IMR-90 (cell line): ENCODE measurements around the gene AURKA. TPM values are rescaled to one million over a fixed set of nuclear protein-coding genes. Genes with fewer than 3 reads are reported as not detected.

ENCODE experiments used
- ATAC-seq: fragments of 200-7000 bp; cut with Tn5 transposase; 2 replicates; pipeline ENCODE4 v1.9.1; 2020; ENCODE audit warnings: low read depth, mild to moderate bottlenecking, moderate library complexity
- BruUV-seq: library from RNA; stranded (reverse); fragments of 400-500 nt; replicated peaks from 2 replicates; lab custom pipeline; 2021; lab: Mats Ljungman, UMichigan
- CTCF ChIA-PET: fragments of 300-600 bp; formaldehyde crosslinking; extraction: SDS; loops from one replicate; lab custom pipeline; 2021; ENCODE audit warnings: antibody characterized with exemption; lab: Yijun Ruan, JAX
- POLR2A ChIA-PET: fragments of 300-600 bp; sonication (Branson Sonifier 250); formaldehyde crosslinking; loops from one replicate; lab custom pipeline; 2022; ENCODE audit warnings: antibody characterized with exemption; ENCODE audit not compliant: unreplicated experiment; lab: Charles Lee
- DNase-seq: peaks from one replicate; pipeline ENCODE4 v3.0.0; 2013
- H2AFZ ChIP-seq: replicated peaks from 2 replicates; pipeline ENCODE3; 2013; ENCODE audit warnings: low read length, mild to moderate bottlenecking; ENCODE audit not compliant: poor library complexity
- H2AK5ac ChIP-seq: 2 replicates; pipeline ENCODE4 v1.6.1; 2013; ENCODE audit warnings: low read depth, low read length, inconsistent platforms
- H2AK9ac ChIP-seq: replicated peaks from 2 replicates; pipeline ENCODE3; 2013; ENCODE audit warnings: mild to moderate bottlenecking, low read depth, low read length, moderate library complexity; ENCODE audit not compliant: poor library complexity
- H2BK120ac ChIP-seq: 2 replicates; pipeline ENCODE4 v1.6.1; 2013; ENCODE audit warnings: low read depth, low read length, inconsistent platforms
- H2BK15ac ChIP-seq: 3 replicates; pipeline ENCODE4 v1.6.1; 2013; ENCODE audit warnings: low read depth, low read length, inconsistent platforms
- H2BK20ac ChIP-seq: 2 replicates; pipeline ENCODE4 v1.6.1; 2013; ENCODE audit warnings: low read depth, mild to moderate bottlenecking, inconsistent platforms, low read length, moderate library complexity
- H2BK5ac ChIP-seq: 2 replicates; pipeline ENCODE4 v1.6.1; 2013; ENCODE audit warnings: mild to moderate bottlenecking, low read depth, low read length, inconsistent platforms; ENCODE audit not compliant: poor library complexity, severe bottlenecking
- H3K14ac ChIP-seq: replicated peaks from 2 replicates; pipeline ENCODE4 v1.6.1; 2013; ENCODE audit warnings: low read depth, low read length, inconsistent platforms
- H3K18ac ChIP-seq: 2 replicates; pipeline ENCODE4 v1.6.1; 2013; ENCODE audit warnings: low read depth, low read length, control low read depth
- H3K23ac ChIP-seq: 2 replicates; pipeline ENCODE4 v1.6.1; 2013; ENCODE audit warnings: low read depth, low read length, inconsistent platforms
- H3K27ac ChIP-seq: 2 replicates; pipeline ENCODE4 v1.5.1; 2013; ENCODE audit warnings: mild to moderate bottlenecking, control low read depth, low read length; ENCODE audit not compliant: insufficient read depth
- H3K27me3 ChIP-seq: 2 replicates; pipeline ENCODE4 v1.6.1; 2013; ENCODE audit warnings: low read length; ENCODE audit not compliant: control insufficient read depth, insufficient read depth
- H3K36me3 ChIP-seq: 2 replicates; pipeline ENCODE4 v1.6.1; 2013; ENCODE audit warnings: low read length, mixed read lengths; ENCODE audit not compliant: control insufficient read depth, insufficient read depth
- H3K4ac ChIP-seq: 2 replicates; pipeline ENCODE4 v1.6.1; 2013; ENCODE audit warnings: low read depth, low read length, inconsistent platforms
- H3K4me1 ChIP-seq: 2 replicates; pipeline ENCODE4 v1.6.1; 2013; ENCODE audit warnings: low read length, mixed read lengths; ENCODE audit not compliant: control insufficient read depth, insufficient read depth
- H3K4me2 ChIP-seq: 2 replicates; pipeline ENCODE4 v1.6.1; 2013; ENCODE audit warnings: low read depth, mild to moderate bottlenecking, control low read depth, low read length, moderate library complexity
- H3K4me3 ChIP-seq: 2 replicates; pipeline ENCODE4 v1.5.1; 2013; ENCODE audit warnings: low read depth, mild to moderate bottlenecking, control low read depth, low read length, moderate library complexity; ENCODE audit not compliant: insufficient read depth
- H3K56ac ChIP-seq: 2 replicates; pipeline ENCODE4 v1.6.1; 2013; ENCODE audit warnings: low read length, inconsistent platforms; ENCODE audit not compliant: insufficient read depth; ENCODE audit errors: extremely low read depth
- H3K79me1 ChIP-seq, 2 experiments: 2 replicates each; pipeline ENCODE4 v1.6.1; 2013; ENCODE audit warnings: low read length in 2 of 2, inconsistent platforms in 1 of 2, low read depth in 1 of 2
- H3K9ac ChIP-seq: 2 replicates; pipeline ENCODE4 v1.6.1; 2013; ENCODE audit warnings: low read depth, low read length, control low read depth
- H3K9me1 ChIP-seq: 2 replicates; pipeline ENCODE4 v1.6.1; 2013; ENCODE audit warnings: low read length, inconsistent platforms; ENCODE audit not compliant: insufficient read depth
- H3K9me3 ChIP-seq: 2 replicates; pipeline ENCODE4 v1.6.1; 2013; ENCODE audit warnings: low read length; ENCODE audit not compliant: control insufficient read depth, insufficient read depth
- H4K20me1 ChIP-seq: 2 replicates; pipeline ENCODE4 v1.6.1; 2013; ENCODE audit warnings: low read length, inconsistent platforms; ENCODE audit not compliant: insufficient read depth
- H4K5ac ChIP-seq: 2 replicates; pipeline ENCODE4 v1.6.1; 2013; ENCODE audit warnings: mild to moderate bottlenecking, low read depth, low read length, control low read depth
- H4K8ac ChIP-seq, 2 experiments: 2 replicates each; pipeline ENCODE4 v1.6.1; 2013; ENCODE audit warnings: low read depth in 2 of 2, low read length in 2 of 2, control low read depth in 1 of 2, inconsistent platforms in 1 of 2
- H4K91ac ChIP-seq: 2 replicates; pipeline ENCODE4 v1.6.1; 2013; ENCODE audit warnings: low read depth, low read length, inconsistent platforms; ENCODE audit not compliant: insufficient read depth
- BHLHE40 ChIP-seq: fragments of 150-350 bp; IDR thresholded peaks from 2 replicates; pipeline ENCODE4 v1.6.1; 2016; ENCODE audit warnings: mild to moderate bottlenecking, low read depth, low read length
- CEBPB ChIP-seq: IDR thresholded peaks from 2 replicates; pipeline ENCODE4 v1.6.1; 2012; ENCODE audit warnings: low read depth, low read length, improper control_type of control experiment
- CHD1 ChIP-seq: IDR thresholded peaks from 2 replicates; pipeline ENCODE4 v1.6.1; 2012; ENCODE audit warnings: low read depth, low read length, improper control_type of control experiment
- FOS ChIP-seq: fragments of 150-350 bp; IDR thresholded peaks from 2 replicates; pipeline ENCODE4 v1.6.1; 2016; ENCODE audit warnings: low read depth, low read length
- MAFK ChIP-seq: IDR thresholded peaks from 2 replicates; pipeline ENCODE4 v1.6.1; 2012; ENCODE audit warnings: low read depth, low read length, improper control_type of control experiment
- MAZ ChIP-seq: IDR thresholded peaks from 2 replicates; pipeline ENCODE4 v1.6.1; 2012; ENCODE audit warnings: low read depth, mild to moderate bottlenecking, low read length, improper control_type of control experiment, moderate library complexity, borderline replicate concordance
- MXI1 ChIP-seq: IDR thresholded peaks from 2 replicates; pipeline ENCODE4 v1.6.1; 2012; ENCODE audit warnings: low read depth, mild to moderate bottlenecking, low read length, moderate library complexity, borderline replicate concordance
- NFE2L2 ChIP-seq: fragments of 150-350 bp; IDR thresholded peaks from 2 replicates; pipeline ENCODE4 v1.6.1; 2016; ENCODE audit warnings: low read depth, mild to moderate bottlenecking, low read length
- POLR2A ChIP-seq: IDR thresholded peaks from 2 replicates; pipeline ENCODE4 v1.6.1; 2012; ENCODE audit warnings: mild to moderate bottlenecking, low read depth, low read length
- RAD21 ChIP-seq: IDR thresholded peaks from 2 replicates; pipeline ENCODE4 v1.6.1; 2012; ENCODE audit warnings: low read length, improper control_type of control experiment
- RCOR1 ChIP-seq: IDR thresholded peaks from 2 replicates; pipeline ENCODE4 v1.6.1; 2012; ENCODE audit warnings: mild to moderate bottlenecking, low read length, improper control_type of control experiment; ENCODE audit not compliant: insufficient replicate concordance
- RFX5 ChIP-seq: IDR thresholded peaks from 2 replicates; pipeline ENCODE4 v1.8.0; 2012; ENCODE audit warnings: low read depth, mild to moderate bottlenecking, low read length, moderate library complexity
- SMC3 ChIP-seq: fragments of 150-350 bp; IDR thresholded peaks from 2 replicates; pipeline ENCODE4 v1.6.1; 2016; ENCODE audit warnings: low read depth, mild to moderate bottlenecking, antibody characterized with exemption, low read length, moderate library complexity
- WGBS, 2 experiments: methylation state at CpG; one replicate each; pipeline versions ENCODE4 v1.1.5 to v1.1.7; 2013; ENCODE audit warnings: missing lambda C conversion rate in 2 of 2; ENCODE audit not compliant: insufficient read length in 1 of 2; ENCODE audit errors: extremely low coverage in 2 of 2; 5-methylcytosine and 5-hydroxymethylcytosine counted together
- dilution Hi-C: fragments of 300-500 bp; cut with HindIII; formaldehyde crosslinking; loops from one replicate; pipeline ENCODE4 v1.14.3; 2018; ENCODE audit warnings: low sequenced_read_pairs; ENCODE audit not compliant: unreplicated experiment
- in situ Hi-C: fragments of 300-500 bp; cut with MboI; formaldehyde crosslinking; loops from 3 replicates; pipeline ENCODE4 v1.14.3; 2019; ENCODE audit warnings: low sequenced_read_pairs, inconsistent platforms, mixed read lengths
- intact Hi-C: fragments of 100-400 bp; cut with micrococcal nuclease; formaldehyde crosslinking; loops from 2 replicates; pipeline ENCODE4 v1.10.0; 2022
- polyA plus RNA-seq, 3 experiments: library from polyadenylated mRNA; depleted of rRNA; stranded (reverse); fragments of >200 nt; gene quantifications; 2 replicates each; pipeline ENCODE4 v1.2.3, GENCODE V29; 2012; ENCODE audit warnings: low replicate concordance in 1 of 3
- total RNA-seq: library from RNA; depleted of rRNA; stranded (reverse); fragments of >200 nt; gene quantifications from 2 replicates; pipeline ENCODE4 v1.2.3, GENCODE V29; 2012
- TF ChIP-seq, protein P1 (sequence below): fragments of 150-350 bp; IDR thresholded peaks from 2 replicates; pipeline ENCODE4 v1.6.1; 2016; ENCODE audit warnings: low read depth, mild to moderate bottlenecking, low read length, moderate library complexity, borderline replicate concordance
- TF ChIP-seq, protein P2 (sequence below): conservative IDR thresholded peaks from 2 replicates; pipeline ENCODE4 v1.5.1; 2012; ENCODE audit warnings: mild to moderate bottlenecking, low read depth, low read length, improper control_type of control experiment
- TF ChIP-seq, protein P3 (sequence below): fragments of 150-350 bp; IDR thresholded peaks from 2 replicates; pipeline ENCODE4 v1.6.1; 2017; ENCODE audit warnings: mild to moderate bottlenecking, antibody characterized with exemption, low read length, low read depth

AURKA gene
- total and polyA plus RNA-seq, 2 of the 4 experiments (the other 2 are of a cell fraction) = 68.0 to 83.3 TPM

DNA sequence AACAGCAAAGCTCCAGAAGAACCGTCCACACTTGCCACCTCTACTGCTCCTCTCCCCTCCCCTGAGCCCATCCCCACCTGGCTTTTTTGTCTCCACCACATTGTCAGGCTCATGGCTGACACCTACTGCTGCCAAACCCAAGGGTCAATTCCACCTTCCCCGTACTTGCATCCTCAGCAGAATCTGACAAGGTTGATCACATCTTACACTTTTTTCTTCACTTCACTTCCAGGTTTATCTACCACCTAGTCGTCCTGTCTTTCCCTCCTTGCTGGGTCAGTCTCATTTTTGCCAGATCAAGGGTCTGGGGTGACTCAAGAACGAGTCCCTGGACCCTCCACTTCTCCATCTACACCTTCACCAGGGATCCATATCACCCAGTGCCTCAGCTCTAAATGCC, 3.1 kb downstream of the AURKA start:
- no peak overlapping the region for H2BK15ac ChIP-seq
- no peak overlapping the region for H3K23ac ChIP-seq
- no peak overlapping the region for H3K4ac ChIP-seq
- no peak overlapping the region for H2BK20ac ChIP-seq
- DNase-seq (no peak), ATAC-seq (no peak)
- peaks cover 20% of the 10 kb centered on the region for H3K9me1 ChIP-seq
- H3K14ac ChIP-seq = no peak overlapping the region
- WGBS, 2 experiments = 83% methylated on average over 3 of the region's 4 CpGs; no CpG with 5 or more reads in 1 of the 2 experiments
- no peak overlapping the region for H3K9ac ChIP-seq
- H3K27me3 ChIP-seq = no peaks in the 10 kb centered on the region
- BruUV-seq = no TSS peak
- peaks cover 42 to 67% of the 10 kb centered on the region in 2 experiments for H3K79me1 ChIP-seq
- H3K36me3 ChIP-seq = peaks cover 12% of the 10 kb centered on the region
- H3K27ac ChIP-seq = no peak overlapping the region
- in situ Hi-C loops = loop anchor here (25.0 kb wide), 1 partner anchor 973 kb away; the partner anchor contains the start of gene RAE1
- dilution Hi-C loops = no loop called here
- H4K8ac ChIP-seq = no peak overlapping the region
- no peak overlapping the region for H4K91ac ChIP-seq
- no peak overlapping the region for H3K4me3 ChIP-seq
- H4K20me1 ChIP-seq = no peaks in the 10 kb centered on the region
- peaks cover 4% of the 10 kb centered on the region; the same call in 1 of the 2 replicates for H3K4me1 ChIP-seq
- no peak overlapping the region for H3K4me2 ChIP-seq
- TF ChIP-seq MAFK (no peak), CHD1 (no peak), FOS (no peak), RFX5 (no peak), CEBPB (no peak), NFE2L2 (no peak), MXI1 (no peak), RCOR1 (no peak), POLR2A (no peak; the same call in 1 of the 2 replicates), SMC3 (no peak), BHLHE40 (no peak), RAD21 (no peak), MAZ (no peak)
- TF ChIP-seq, protein P1, sequence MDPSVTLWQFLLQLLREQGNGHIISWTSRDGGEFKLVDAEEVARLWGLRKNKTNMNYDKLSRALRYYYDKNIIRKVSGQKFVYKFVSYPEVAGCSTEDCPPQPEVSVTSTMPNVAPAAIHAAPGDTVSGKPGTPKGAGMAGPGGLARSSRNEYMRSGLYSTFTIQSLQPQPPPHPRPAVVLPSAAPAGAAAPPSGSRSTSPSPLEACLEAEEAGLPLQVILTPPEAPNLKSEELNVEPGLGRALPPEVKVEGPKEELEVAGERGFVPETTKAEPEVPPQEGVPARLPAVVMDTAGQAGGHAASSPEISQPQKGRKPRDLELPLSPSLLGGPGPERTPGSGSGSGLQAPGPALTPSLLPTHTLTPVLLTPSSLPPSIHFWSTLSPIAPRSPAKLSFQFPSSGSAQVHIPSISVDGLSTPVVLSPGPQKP = no peak
- TF ChIP-seq, protein P2, sequence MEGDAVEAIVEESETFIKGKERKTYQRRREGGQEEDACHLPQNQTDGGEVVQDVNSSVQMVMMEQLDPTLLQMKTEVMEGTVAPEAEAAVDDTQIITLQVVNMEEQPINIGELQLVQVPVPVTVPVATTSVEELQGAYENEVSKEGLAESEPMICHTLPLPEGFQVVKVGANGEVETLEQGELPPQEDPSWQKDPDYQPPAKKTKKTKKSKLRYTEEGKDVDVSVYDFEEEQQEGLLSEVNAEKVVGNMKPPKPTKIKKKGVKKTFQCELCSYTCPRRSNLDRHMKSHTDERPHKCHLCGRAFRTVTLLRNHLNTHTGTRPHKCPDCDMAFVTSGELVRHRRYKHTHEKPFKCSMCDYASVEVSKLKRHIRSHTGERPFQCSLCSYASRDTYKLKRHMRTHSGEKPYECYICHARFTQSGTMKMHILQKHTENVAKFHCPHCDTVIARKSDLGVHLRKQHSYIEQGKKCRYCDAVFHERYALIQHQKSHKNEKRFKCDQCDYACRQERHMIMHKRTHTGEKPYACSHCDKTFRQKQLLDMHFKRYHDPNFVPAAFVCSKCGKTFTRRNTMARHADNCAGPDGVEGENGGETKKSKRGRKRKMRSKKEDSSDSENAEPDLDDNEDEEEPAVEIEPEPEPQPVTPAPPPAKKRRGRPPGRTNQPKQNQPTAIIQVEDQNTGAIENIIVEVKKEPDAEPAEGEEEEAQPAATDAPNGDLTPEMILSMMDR = no peak
- TF ChIP-seq, protein P3, sequence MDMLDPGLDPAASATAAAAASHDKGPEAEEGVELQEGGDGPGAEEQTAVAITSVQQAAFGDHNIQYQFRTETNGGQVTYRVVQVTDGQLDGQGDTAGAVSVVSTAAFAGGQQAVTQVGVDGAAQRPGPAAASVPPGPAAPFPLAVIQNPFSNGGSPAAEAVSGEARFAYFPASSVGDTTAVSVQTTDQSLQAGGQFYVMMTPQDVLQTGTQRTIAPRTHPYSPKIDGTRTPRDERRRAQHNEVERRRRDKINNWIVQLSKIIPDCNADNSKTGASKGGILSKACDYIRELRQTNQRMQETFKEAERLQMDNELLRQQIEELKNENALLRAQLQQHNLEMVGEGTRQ = no peak
- no peak overlapping the region for H2AFZ ChIP-seq
- no peak overlapping the region for H4K5ac ChIP-seq
- no peak overlapping the region for H2BK5ac ChIP-seq
- H3K18ac ChIP-seq = no peak overlapping the region
- H3K56ac ChIP-seq = no peak overlapping the region
- no peak overlapping the region for H2BK120ac ChIP-seq
- no peak overlapping the region for H2AK5ac ChIP-seq
- intact Hi-C loops = no loop called here
- CTCF ChIA-PET = no interaction called here
- H3K9me3 ChIP-seq = no peaks in the 10 kb centered on the region
- H2AK9ac ChIP-seq = peak overlapping the region; percentile 19
- POLR2A ChIA-PET = no interaction called here
